PC-3 (cell line): ENCODE data around the gene TBX10. TPM values are rescaled to one million over a fixed set of nuclear protein-coding genes. Genes with fewer than 3 reads are reported as not detected.
A peak's percentile ranks its signal among the peaks of the same experiment; 100 is the strongest.

ENCODE experiments used
- ATAC-seq: fragments of 200-7000 bp; cut with Tn5 transposase; 2 replicates; pipeline ENCODE4 v1.9.1; 2020; ENCODE audit warnings: mild to moderate bottlenecking, moderate library complexity
- BruUV-seq: library from RNA; stranded (reverse); fragments of 400-500 nt; replicated peaks from 2 replicates; lab custom pipeline; 2021; lab: Mats Ljungman, UMichigan
- CTCF ChIA-PET: fragments of 300-600 bp; sonication (Branson Sonifier 250); formaldehyde crosslinking; loops from one replicate; lab custom pipeline; 2022; ENCODE audit warnings: antibody characterized with exemption; lab: Charles Lee
- POLR2A ChIA-PET: fragments of 300-600 bp; sonication (Branson Sonifier 250); formaldehyde crosslinking; loops from one replicate; lab custom pipeline; 2022; ENCODE audit warnings: antibody characterized with exemption; ENCODE audit not compliant: unreplicated experiment; lab: Charles Lee
- DNase-seq: peaks from one replicate; pipeline ENCODE4 v3.0.0-alpha.2; 2015
- H2AFZ ChIP-seq: fragments of 300-600 bp; sonication (generic); 2 replicates; pipeline ENCODE4 v1.6.0; 2016; ENCODE audit warnings: antibody characterized with exemption, low read length
- H3F3A ChIP-seq: fragments of 300-600 bp; sonication (generic); one replicate; pipeline ENCODE4 v1.6.0; 2017; ENCODE audit warnings: antibody characterized with exemption, low read length, control low read depth, mild to moderate bottlenecking; ENCODE audit not compliant: unreplicated experiment
- H3K27ac ChIP-seq: fragments of 300-600 bp; sonication (generic); 2 replicates; pipeline ENCODE4 v1.5.1; 2016; ENCODE audit warnings: mild to moderate bottlenecking, low read length
- H3K27me3 ChIP-seq: fragments of 300-600 bp; sonication (generic); 2 replicates; pipeline ENCODE4 v1.6.1; 2016; ENCODE audit warnings: low read length, mixed read lengths
- H3K36me3 ChIP-seq: fragments of 300-600 bp; sonication (generic); 2 replicates; pipeline ENCODE4 v1.6.1; 2016; ENCODE audit warnings: low read depth, mixed run types, low read length, mixed read lengths
- H3K4me1 ChIP-seq: fragments of 300-600 bp; sonication (generic); 2 replicates; pipeline ENCODE4 v1.5.1; 2016; ENCODE audit warnings: low read length; ENCODE audit not compliant: insufficient read depth
- H3K4me2 ChIP-seq: fragments of 300-600 bp; sonication (generic); 2 replicates; pipeline ENCODE4 v1.6.0; 2016; ENCODE audit warnings: low read length
- H3K4me3 ChIP-seq: fragments of 300-600 bp; sonication (generic); 2 replicates; pipeline ENCODE4 v1.5.1; 2016; ENCODE audit warnings: mild to moderate bottlenecking, low read length, mixed read lengths
- H3K79me2 ChIP-seq: fragments of 300-600 bp; sonication (generic); 2 replicates; pipeline ENCODE4 v1.6.1; 2017; ENCODE audit warnings: low read length, mixed read lengths
- H3K9ac ChIP-seq: fragments of 300-600 bp; sonication (generic); 2 replicates; pipeline ENCODE4 v1.6.0; 2016; ENCODE audit warnings: mild to moderate bottlenecking, low read length
- H3K9me2 ChIP-seq: fragments of 300-600 bp; sonication (generic); replicated peaks from 2 replicates; pipeline ENCODE4 v1.6.1; 2016; ENCODE audit warnings: mixed run types, low read length, mixed read lengths
- H3K9me3 ChIP-seq: fragments of 300-600 bp; sonication (generic); 2 replicates; pipeline ENCODE4 v1.6.1; 2016; ENCODE audit warnings: low read length, mixed read lengths
- H4K20me1 ChIP-seq: fragments of 300-600 bp; sonication (generic); 2 replicates; pipeline ENCODE4 v1.6.1; 2016; ENCODE audit warnings: low read length, mixed read lengths
- CTCF ChIP-seq: fragments of 300-600 bp; sonication (generic); conservative IDR thresholded peaks from 2 replicates; pipeline ENCODE4 v1.5.1; 2017; ENCODE audit warnings: antibody characterized with exemption, low read depth, mild to moderate bottlenecking, low read length
- EZH2 ChIP-seq: fragments of 300-600 bp; sonication (generic); IDR thresholded peaks from one replicate; pipeline ENCODE4 v1.6.1; 2017; ENCODE audit warnings: antibody characterized with exemption, mild to moderate bottlenecking, low read length; ENCODE audit not compliant: unreplicated experiment
- EZH2phosphoT487 ChIP-seq: fragments of 300-600 bp; sonication (generic); IDR thresholded peaks from 2 replicates; pipeline ENCODE4 v1.6.1; 2018; ENCODE audit warnings: mild to moderate bottlenecking, antibody characterized with exemption, low read length, borderline replicate concordance
- intact Hi-C: fragments of 100-400 bp; cut with micrococcal nuclease; formaldehyde crosslinking; loops from 2 replicates; pipeline ENCODE4 v1.9.0; 2023
- total RNA-seq: library from RNA; depleted of rRNA; stranded (reverse); fragments of >200 nt; gene quantifications from 2 replicates; pipeline ENCODE4 v1.2.3, GENCODE V29; 2014

The TBX10 gene
- total RNA-seq, 1 experiment from 2014 or later: not detected

- ChIA-PET POLR2A (no interaction called here), CTCF (no interaction called here)
- H4K20me1 ChIP-seq: no peaks in the 10 kb centered on the region
- H3F3A ChIP-seq: no peaks in the 10 kb centered on the region
- no peaks in the 10 kb centered on the region for H3K27me3 ChIP-seq
- H3K4me1 ChIP-seq: no peaks in the 10 kb centered on the region
- DNase-seq: no peak
- TF ChIP-seq CTCF (no peak), EZH2 (no peak)
- no TSS peak for BruUV-seq
- no peak for ATAC-seq
- H3K9ac ChIP-seq: no peak overlapping the region
- H3K36me3 ChIP-seq: no peaks in the 10 kb centered on the region
- no peak overlapping the region for H2AFZ ChIP-seq
- no peaks in the 10 kb centered on the region for H3K9me2 ChIP-seq
- H3K9me3 ChIP-seq: no peaks in the 10 kb centered on the region
- no peak overlapping the region for H3K4me3 ChIP-seq
- intact Hi-C loops: no loop called here
- H3K4me2 ChIP-seq: no peak overlapping the region
- H3K79me2 ChIP-seq: no peaks in the 10 kb centered on the region
- no peak overlapping the region for H3K27ac ChIP-seq
Measured at GRCh38 chr11:67666303-67666645, 26.7 kb upstream of the TBX10 start.

DNA sequence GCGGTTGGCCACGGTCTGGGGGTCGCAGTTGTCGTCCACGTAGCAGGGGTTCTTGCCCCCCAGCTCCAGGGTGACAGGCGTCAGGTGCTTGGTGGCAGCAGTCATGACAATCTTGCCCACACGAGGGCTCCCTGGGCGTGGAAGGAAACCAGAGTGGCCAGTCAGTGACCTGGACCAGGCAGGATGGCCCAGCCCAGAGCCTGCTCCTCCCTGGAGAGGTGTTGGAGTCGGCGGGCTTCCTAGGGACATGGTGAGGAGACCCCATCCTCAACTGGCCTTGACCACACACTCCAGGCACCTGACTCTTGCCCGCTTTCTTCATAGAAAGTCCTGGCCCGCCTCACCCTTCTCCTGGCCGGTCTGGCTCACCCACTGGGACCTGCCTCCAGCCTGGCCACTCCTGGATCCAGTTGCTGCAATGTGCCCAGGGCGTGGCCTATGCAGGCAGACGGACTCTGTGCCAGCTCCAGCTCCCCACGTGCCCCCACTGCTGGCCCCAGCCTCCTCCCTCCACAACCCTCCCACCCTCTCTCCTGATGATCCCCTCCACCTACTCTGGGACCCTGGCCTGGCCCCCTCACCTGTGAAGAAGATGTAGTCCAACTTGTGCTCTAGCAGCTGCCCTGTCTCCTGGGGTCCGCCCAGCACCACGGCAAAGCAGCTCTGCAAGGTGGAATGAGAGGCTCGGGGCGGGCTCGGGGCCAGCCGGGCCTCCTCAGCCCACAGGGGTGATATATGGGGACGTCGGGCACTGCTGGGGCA is 26.2 kb upstream of the TBX10 start:
- BruUV-seq: no TSS peak
- no peak overlapping the region for H3K4me3 ChIP-seq
- no peak overlapping the region for H3K27ac ChIP-seq
- H3F3A ChIP-seq: no peaks in the 10 kb centered on the region
- no peaks in the 10 kb centered on the region for H3K27me3 ChIP-seq
- H3K4me2 ChIP-seq: no peak overlapping the region
- H3K4me1 ChIP-seq: no peaks in the 10 kb centered on the region
- DNase-seq: peak; percentile 72
- ChIA-PET POLR2A (no interaction called here), CTCF (interaction anchor here (0.6 to 1.5 kb wide), 3 partner anchors 25 to 431 kb away, joined by 3 to 8 read pairs (median 6); partner anchors contain the start of gene NUDT8)
- no peaks in the 10 kb centered on the region for H4K20me1 ChIP-seq
- no peaks in the 10 kb centered on the region for H3K9me2 ChIP-seq
- no peaks in the 10 kb centered on the region for H3K36me3 ChIP-seq
- H2AFZ ChIP-seq: peak overlapping the region; percentile 71; the same call in 1 of the 2 replicates
- TF ChIP-seq CTCF (peak; percentile 76), EZH2phosphoT487 (no peak)
- peak; percentile 87 for ATAC-seq
- H3K9ac ChIP-seq: no peak overlapping the region
- no peaks in the 10 kb centered on the region for H3K9me3 ChIP-seq
- H3K79me2 ChIP-seq: no peaks in the 10 kb centered on the region
- intact Hi-C loops: loop anchor here (1.0 kb wide), 1 partner anchor 26 kb away; no protein-coding TSS in a partner anchor
